Measurements from ENCODE around the gene GPM6B.

Gene GPM6B

DNA sequence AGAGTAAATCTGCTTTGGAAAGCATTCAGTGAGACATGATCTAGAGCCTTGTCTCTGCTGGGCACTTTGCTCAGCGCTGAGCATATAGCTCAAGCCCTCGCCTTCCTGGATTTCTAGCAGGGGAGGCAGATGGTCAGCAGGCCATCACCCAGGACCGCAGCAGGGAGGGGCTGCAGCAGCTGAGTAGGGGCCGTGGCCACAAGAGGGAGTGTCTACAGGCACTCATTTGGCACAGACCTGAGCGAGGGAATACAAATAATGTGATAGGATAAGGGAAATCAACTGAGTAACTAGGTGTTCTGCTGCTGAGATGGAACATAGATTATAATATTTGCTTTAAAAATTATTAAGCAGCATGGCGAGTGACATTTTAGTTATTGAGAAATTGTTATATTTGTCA, 52.1 kb downstream of the GPM6B start:
- Histone ChIP-seq H3K9me3 (replicated peaks in 1 of 11) (no peaks in the 10 kb centered on the region), H3K4me2 (peak overlapping the region; percentile 62 to 79 (median 69)), H3K9ac (peak overlapping the region in 7 of 11 experiments; percentile 50 to 74 (median 63); a peak in 12 of 22 replicates), H3K4me1 (peaks cover 56 to 70% (median 64%) of the 10 kb centered on the region in 10 experiments), H4K20me1 (peaks cover 0 to 13% (median 3%) of the 10 kb centered on the region in 11 experiments; a peak in 5 of 22 replicates), H3K36me3 (peaks cover 13 to 88% (median 66%) of the 10 kb centered on the region in 11 experiments; a peak in 21 of 22 replicates), H3K4me3 (no peak overlapping the region), H3K27me3 (peaks cover 44 to 90% (median 64%) of the 10 kb centered on the region in 11 experiments), H3K27ac (peak overlapping the region in 9 of 11 experiments; percentile 26 to 87 (median 77); a peak in 16 of 22 replicates)
- TF ChIP-seq Cebpa-rat (IDR thresholded peaks at IDR 0.05): no peak

DNA sequence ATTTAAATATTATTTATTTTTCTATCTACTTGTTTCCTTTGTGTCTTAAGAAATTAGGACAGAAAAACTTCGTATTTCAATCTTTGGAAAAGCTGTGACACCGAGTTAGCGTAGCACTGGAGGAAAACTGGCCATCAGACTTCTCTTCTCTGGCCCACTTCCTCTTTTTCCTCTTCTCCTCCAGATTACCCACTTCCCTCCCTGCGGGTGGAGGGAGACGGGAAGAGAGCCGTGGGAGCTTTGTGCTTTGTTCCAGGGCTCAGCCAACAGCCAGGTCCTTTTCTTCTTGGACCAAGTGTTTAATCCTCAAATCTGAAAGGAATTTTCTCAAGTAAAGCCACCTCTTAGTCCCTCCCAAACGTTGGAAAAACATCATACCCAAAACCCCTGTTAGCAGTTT, 52.6 kb downstream of the GPM6B start:
- Histone ChIP-seq H3K4me1 (peaks cover 60 to 75% (median 69%) of the 10 kb centered on the region in 10 experiments), H3K9me3 (replicated peaks in 1 of 11) (no peaks in the 10 kb centered on the region), H3K4me2 (peak overlapping the region; percentile 62 to 79 (median 69)), H3K4me3 (peak overlapping the region in 2 of 10 experiments; percentile 4 to 37; a peak in 3 of 20 replicates), H3K9ac (peak overlapping the region in 7 of 11 experiments; percentile 50 to 74 (median 63); a peak in 14 of 22 replicates), H3K27ac (peak overlapping the region in 9 of 11 experiments; percentile 26 to 87 (median 77); a peak in 17 of 22 replicates), H3K36me3 (peaks cover 8 to 88% (median 62%) of the 10 kb centered on the region in 11 experiments; a peak in 21 of 22 replicates), H3K27me3 (peaks cover 44 to 85% (median 60%) of the 10 kb centered on the region in 11 experiments), H4K20me1 (peaks cover 0 to 13% (median 3%) of the 10 kb centered on the region in 11 experiments; a peak in 6 of 22 replicates)
- TF ChIP-seq Cebpa-rat (IDR thresholded peaks at IDR 0.05): no peak

DNA sequence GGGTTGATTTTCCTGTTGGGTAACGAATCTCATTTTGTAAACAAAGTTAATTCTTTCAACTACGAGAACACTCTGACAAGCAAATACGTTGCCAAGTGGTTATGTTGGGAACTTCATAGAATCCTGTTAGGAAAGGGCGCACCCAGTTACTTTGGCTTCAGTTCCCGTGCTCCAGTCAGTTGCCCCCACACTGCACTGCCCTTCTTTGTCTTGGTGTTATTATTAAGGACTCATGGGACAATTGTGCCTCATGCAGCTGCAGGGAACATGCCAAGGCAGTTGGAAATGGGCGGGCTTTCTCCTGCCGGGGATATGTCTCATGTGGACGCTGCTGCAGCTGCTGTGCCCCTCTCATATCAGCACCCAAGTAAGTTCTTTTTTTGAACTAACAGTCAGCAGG, 53.4 kb downstream of the GPM6B start:
- no peak for TF ChIP-seq Cebpa-rat (IDR thresholded peaks at IDR 0.05)

DNA sequence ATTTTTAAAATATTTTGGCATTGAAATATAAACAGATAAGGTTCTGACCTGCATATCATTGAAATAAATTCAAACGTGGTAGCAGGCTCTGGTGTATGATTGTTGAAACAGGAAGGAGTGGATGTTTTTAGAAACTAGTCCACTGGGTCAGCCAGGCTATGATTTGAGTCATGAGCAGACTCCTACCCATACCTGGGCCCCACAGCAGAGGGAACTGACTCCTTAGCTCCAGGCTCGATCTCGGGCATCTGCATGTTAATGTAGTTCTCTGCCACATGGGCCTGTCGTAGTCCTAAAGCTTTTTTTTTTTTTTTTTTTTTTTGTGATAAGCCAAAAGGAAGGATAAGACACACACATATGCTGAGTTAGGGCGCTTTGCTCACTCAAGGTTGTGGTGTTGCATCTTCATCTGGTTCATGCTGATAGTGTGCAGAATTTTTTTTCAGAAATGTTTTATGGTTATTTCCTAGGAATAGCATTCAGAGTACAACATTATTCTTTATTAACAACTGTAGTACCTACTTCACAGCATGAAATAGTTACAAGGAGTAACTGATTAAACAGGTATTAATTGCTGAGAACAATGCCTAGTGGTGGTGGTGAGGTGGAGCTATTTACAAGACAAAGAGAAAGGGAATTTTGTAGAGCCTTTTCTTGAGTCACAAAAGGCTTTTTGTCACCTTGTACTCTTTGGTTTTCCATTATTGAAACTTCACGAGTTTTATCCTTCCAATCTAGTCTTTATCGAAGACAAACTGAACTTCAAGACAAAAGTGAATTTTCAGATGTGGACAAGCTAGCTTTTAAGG, 55.1 kb downstream of the GPM6B start:
- Histone ChIP-seq H4K20me1 (peaks cover 0 to 16% (median 3%) of the 10 kb centered on the region in 11 experiments; a peak in 6 of 22 replicates), H3K4me2 (peak overlapping the region; percentile 59 to 74 (median 68)), H3K9ac (peak overlapping the region in 4 of 11 experiments; percentile 10 to 43 (median 28); a peak in 7 of 22 replicates), H3K27me3 (peaks cover 36 to 75% (median 57%) of the 10 kb centered on the region in 11 experiments), H3K4me1 (peaks cover 84 to 99% (median 90%) of the 10 kb centered on the region in 10 experiments), H3K27ac (peak overlapping the region in 8 of 11 experiments; percentile 24 to 87 (median 78); a peak in 15 of 22 replicates), H3K9me3 (replicated peaks in 1 of 11) (no peaks in the 10 kb centered on the region), H3K4me3 (peak overlapping the region in 1 of 10 experiments; percentile 24; a peak in 1 of 20 replicates), H3K36me3 (peaks cover 4 to 84% (median 56%) of the 10 kb centered on the region in 11 experiments; a peak in 21 of 22 replicates)
- TF ChIP-seq Cebpa-rat (IDR thresholded peaks at IDR 0.05): no peak

More for the DNA sequence above, 53.4 kb downstream of the GPM6B start:
- Histone ChIP-seq H3K36me3 (peaks cover under 1 to 85% (median 56%) of the 10 kb centered on the region in 11 experiments; a peak in 21 of 22 replicates), H4K20me1 (peaks cover 0 to 16% (median 3%) of the 10 kb centered on the region in 11 experiments; a peak in 6 of 22 replicates), H3K27me3 (peaks cover 44 to 78% (median 59%) of the 10 kb centered on the region in 11 experiments), H3K4me2 (peak overlapping the region; percentile 62 to 79 (median 69)), H3K4me3 (peak overlapping the region in 4 of 10 experiments; percentile 4 to 37 (median 10); a peak in 4 of 20 replicates), H3K9ac (peak overlapping the region in 8 of 11 experiments; percentile 7 to 74 (median 63); a peak in 15 of 22 replicates), H3K27ac (peak overlapping the region in 8 of 11 experiments; percentile 52 to 87 (median 78); a peak in 16 of 22 replicates), H3K9me3 (replicated peaks in 1 of 11) (no peaks in the 10 kb centered on the region), H3K4me1 (peaks cover 68 to 83% (median 77%) of the 10 kb centered on the region in 10 experiments)

DNA sequence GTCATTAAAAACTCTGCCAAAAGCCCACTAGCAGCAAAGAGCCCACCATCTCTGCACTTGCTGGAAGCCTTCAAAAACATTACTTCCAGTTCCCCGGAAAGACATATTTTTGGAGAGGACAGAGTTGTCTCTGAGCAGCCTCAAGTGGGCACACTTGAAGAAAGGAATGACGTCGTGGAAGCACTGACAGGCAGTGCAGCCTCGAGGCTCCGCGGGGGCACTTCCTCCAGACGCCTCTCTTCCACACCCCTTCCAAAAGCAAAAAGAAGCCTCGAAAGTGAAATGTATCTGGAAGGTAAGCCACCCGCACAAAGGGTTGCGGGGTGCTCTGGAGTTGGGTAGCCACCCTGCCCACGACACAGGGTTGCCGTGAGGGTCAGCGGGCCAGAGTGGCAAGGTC, 56.5 kb downstream of the GPM6B start:
- Histone ChIP-seq H4K20me1 (peaks cover 0 to 12% (median 0%) of the 10 kb centered on the region in 11 experiments; a peak in 5 of 22 replicates), H3K4me1 (peaks cover 85 to 98% (median 91%) of the 10 kb centered on the region in 10 experiments), H3K9me3 (replicated peaks in 1 of 11) (no peaks in the 10 kb centered on the region), H3K36me3 (peaks cover 3 to 84% (median 47%) of the 10 kb centered on the region in 11 experiments; a peak in 19 of 22 replicates), H3K9ac (peak overlapping the region in 9 of 11 experiments; percentile 45 to 67 (median 58); a peak in 14 of 22 replicates), H3K27me3 (peaks cover 24 to 63% (median 44%) of the 10 kb centered on the region in 11 experiments), H3K27ac (peak overlapping the region in 10 of 11 experiments; percentile 49 to 87 (median 77); a peak in 18 of 22 replicates), H3K4me2 (peak overlapping the region; percentile 59 to 79 (median 69)), H3K4me3 (peak overlapping the region in 3 of 10 experiments; percentile 6 to 33 (median 19); a peak in 3 of 20 replicates)
- no peak for TF ChIP-seq Cebpa-rat (IDR thresholded peaks at IDR 0.05)

DNA sequence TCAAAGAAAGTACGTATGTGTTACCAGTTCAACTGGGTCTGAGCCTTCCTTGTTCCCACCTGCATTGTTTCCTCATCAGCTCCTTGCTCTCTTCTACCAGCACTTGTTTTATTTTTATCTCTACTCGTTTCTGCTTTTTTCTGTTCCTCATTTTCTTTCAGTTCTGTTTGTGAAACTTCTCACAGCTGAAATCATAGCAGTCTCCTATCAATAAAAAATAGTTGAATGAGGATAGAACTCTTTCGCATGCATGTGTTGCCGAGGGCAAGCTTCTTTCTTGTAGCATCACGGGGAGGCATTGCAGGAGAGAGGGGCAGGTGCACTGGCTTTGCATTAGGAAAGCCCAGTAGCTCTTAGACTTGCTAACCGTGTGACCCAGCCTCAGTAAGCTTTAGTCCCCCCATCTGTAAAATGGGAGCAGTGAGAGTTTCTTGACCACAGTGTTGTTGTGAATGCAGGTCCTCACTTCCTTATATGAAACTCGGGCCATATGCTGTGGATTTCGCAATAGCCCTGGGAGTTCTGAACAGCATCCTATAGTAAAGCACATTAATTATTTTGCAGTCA, 57.7 kb downstream of the GPM6B start:
- peak overlapping the region in 9 of 11 experiments; percentile 45 to 67 (median 54); a peak in 17 of 22 replicates for H3K9ac ChIP-seq
- peak overlapping the region in 10 of 11 experiments; percentile 49 to 87 (median 77); a peak in 21 of 22 replicates for H3K27ac ChIP-seq
- peak; percentile 9 to 85 (median 79); a peak in 19 of 22 replicates for TF ChIP-seq Cebpa-rat (IDR thresholded peaks at IDR 0.05)
- H4K20me1 ChIP-seq: peaks cover 0 to 5% (median 0%) of the 10 kb centered on the region in 11 experiments; a peak in 3 of 22 replicates
- H3K4me3 ChIP-seq: no peak overlapping the region
- H3K27me3 ChIP-seq: peaks cover 13 to 52% (median 33%) of the 10 kb centered on the region in 11 experiments
- peak overlapping the region; percentile 59 to 79 (median 69) for H3K4me2 ChIP-seq
- H3K9me3 ChIP-seq (replicated peaks in 1 of 11): no peaks in the 10 kb centered on the region
- peaks cover 3 to 84% (median 45%) of the 10 kb centered on the region in 11 experiments; a peak in 19 of 22 replicates for H3K36me3 ChIP-seq
- peaks cover 84 to 98% (median 90%) of the 10 kb centered on the region in 10 experiments for H3K4me1 ChIP-seq

DNA sequence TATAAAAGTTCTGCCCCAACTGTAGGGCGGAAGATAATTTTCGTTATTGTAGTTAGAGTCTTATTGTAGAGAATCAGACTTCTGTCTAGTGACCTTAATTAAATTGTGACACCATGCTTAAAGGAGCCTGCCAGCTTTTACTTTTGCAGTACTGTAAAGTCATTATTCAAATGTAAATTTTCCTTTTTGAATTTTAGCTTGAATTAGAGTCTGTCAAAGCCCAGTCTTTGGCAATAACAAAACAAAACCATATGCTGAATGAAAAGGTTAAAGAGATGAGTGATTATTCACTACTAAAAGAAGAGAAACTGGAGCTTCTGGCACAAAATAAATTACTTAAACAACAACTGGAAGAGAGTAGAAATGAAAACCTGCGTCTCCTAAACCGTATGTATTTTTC, 60.5 kb downstream of the GPM6B start:
- Histone ChIP-seq H3K36me3 (peaks cover 3 to 84% (median 52%) of the 10 kb centered on the region in 11 experiments; a peak in 18 of 22 replicates), H3K4me2 (peak overlapping the region in 3 of 11 experiments; percentile 3 to 44 (median 27); a peak in 2 of 22 replicates), H3K9me3 (replicated peaks in 1 of 11) (no peaks in the 10 kb centered on the region), H3K27me3 (peaks cover 0 to 32% (median 15%) of the 10 kb centered on the region in 11 experiments; a peak in 10 of 22 replicates), H3K4me3 (no peak overlapping the region), H3K4me1 (peaks cover 81 to 98% (median 87%) of the 10 kb centered on the region in 10 experiments), H3K27ac (peak overlapping the region in 9 of 11 experiments; percentile 5 to 87 (median 77); a peak in 13 of 22 replicates), H3K9ac (no peak overlapping the region), H4K20me1 (peaks cover 0 to 5% (median 0%) of the 10 kb centered on the region in 11 experiments; a peak in 3 of 22 replicates)
- TF ChIP-seq Cebpa-rat (IDR thresholded peaks at IDR 0.05): no peak
